GM19463 (cell line): Measurements from ENCODE around the gene COL27A1.

Experiments used
- ATAC-seq: cut with Tn5 transposase; IDR thresholded peaks from one replicate; pipeline ENCODE4 v1.9.1; 2021; ENCODE audit warnings: mild to moderate bottlenecking, moderate library complexity; ENCODE audit not compliant: unreplicated experiment

Gene COL27A1

GRCh38 chr9:114202849-114203248 lies 47.5 kb downstream of the COL27A1 start:
- ATAC-seq, result no peak

- ATAC-seq, result no peak
These were observed 48.2 kb downstream of the COL27A1 start for GRCh38 chr9:114203410-114204140.

- no peak for ATAC-seq
These were observed 48.9 kb downstream of the COL27A1 start for GRCh38 chr9:114204265-114204664.

GRCh38 chr9:114205171-114206015 lies 50.1 kb downstream of the COL27A1 start:
- ATAC-seq, result no peak

- ATAC-seq, result no peak
These were observed 51.0 kb downstream of the COL27A1 start for GRCh38 chr9:114206221-114206789.

GRCh38 chr9:114207034-114207810 lies 51.9 kb downstream of the COL27A1 start:
- ATAC-seq, result no peak

- no peak for ATAC-seq
These were observed 52.5 kb downstream of the COL27A1 start for GRCh38 chr9:114207845-114208244.

GRCh38 chr9:114209151-114209550 lies 53.8 kb downstream of the COL27A1 start:
- no peak for ATAC-seq

- no peak for ATAC-seq
These were observed 54.8 kb downstream of the COL27A1 start for GRCh38 chr9:114210136-114210535.

GRCh38 chr9:114210691-114211276 lies 55.4 kb downstream of the COL27A1 start:
- no peak for ATAC-seq

GRCh38 chr9:114212826-114213225 lies 57.5 kb downstream of the COL27A1 start:
- no peak for ATAC-seq

GRCh38 chr9:114213566-114213965 lies 58.2 kb downstream of the COL27A1 start:
- ATAC-seq, result no peak

GRCh38 chr9:114214181-114214580 lies 58.8 kb downstream of the COL27A1 start:
- ATAC-seq, result no peak

- no peak for ATAC-seq
These were observed 59.5 kb downstream of the COL27A1 start for GRCh38 chr9:114214686-114215414.

- ATAC-seq, result no peak
These were observed 60.7 kb downstream of the COL27A1 start for GRCh38 chr9:114216081-114216480.

GRCh38 chr9:114216976-114217375 lies 61.6 kb downstream of the COL27A1 start:
- no peak for ATAC-seq

GRCh38 chr9:114218264-114219120 lies 63.2 kb downstream of the COL27A1 start:
- no peak for ATAC-seq

GRCh38 chr9:114220061-114220541 lies 64.8 kb downstream of the COL27A1 start:
- no peak for ATAC-seq
